HG02588 (cell line): ENCODE measurements around the gene RBM38.
"Not testable (repeated sequence)": the region's sequence is repeated elsewhere in the genome, so short reads cannot be mapped to it uniquely, and the experiment has no call there.

ENCODE experiments used
- ATAC-seq: cut with Tn5 transposase; IDR thresholded peaks from one replicate; pipeline ENCODE4 v1.9.1; 2021; ENCODE audit warnings: mild to moderate bottlenecking, moderate library complexity; ENCODE audit not compliant: unreplicated experiment

Gene RBM38

GRCh38 chr20:57390604-57391438, at the start of gene RBM38:
Gene RBM38, plus strand, starts transcription at chr20:57391396. Its CDS starts 186 bp downstream, at chr20:57391582.
- ATAC-seq = peak; percentile 57

GRCh38 chr20:57341663-57342062, 49.5 kb upstream of the RBM38 start:
- no peak for ATAC-seq

GRCh38 chr20:57342829-57343228, 48.4 kb upstream of the RBM38 start:
- no peak for ATAC-seq

- no peak for ATAC-seq
These were observed 44.7 kb upstream of the RBM38 start for GRCh38 chr20:57346477-57346876.

- no peak for ATAC-seq
These were observed 43.8 kb upstream of the RBM38 start for GRCh38 chr20:57347393-57347792.

- not testable (repeated sequence) for ATAC-seq
These were observed 42.8 kb upstream of the RBM38 start for GRCh38 chr20:57348200-57348921.

GRCh38 chr20:57348922-57349574, 42.1 kb upstream of the RBM38 start:
- not testable (repeated sequence) for ATAC-seq

- ATAC-seq = no peak
These were observed 41.0 kb upstream of the RBM38 start for GRCh38 chr20:57350081-57350710.

- not testable (repeated sequence) for ATAC-seq
These were observed 40.5 kb upstream of the RBM38 start for GRCh38 chr20:57350726-57351041.

- peak; percentile 85 for ATAC-seq
These were observed 40.0 kb upstream of the RBM38 start, which contains the start of gene RAE1 for GRCh38 chr20:57351042-57351783. Gene RAE1, plus strand, starts transcription at chr20:57351255. Its CDS starts 2,784 bp downstream, at chr20:57354039.

GRCh38 chr20:57352305-57352704, 38.9 kb upstream of the RBM38 start:
- ATAC-seq = no peak

- ATAC-seq = no peak
These were observed 37.8 kb upstream of the RBM38 start for GRCh38 chr20:57353351-57353750.

- no peak for ATAC-seq
These were observed 29.7 kb upstream of the RBM38 start for GRCh38 chr20:57361517-57361916.

GRCh38 chr20:57364451-57364850, 26.7 kb upstream of the RBM38 start:
- ATAC-seq = no peak

- ATAC-seq = no peak
These were observed 21.6 kb upstream of the RBM38 start for GRCh38 chr20:57369596-57369995.

- no peak for ATAC-seq
These were observed 20.9 kb upstream of the RBM38 start for GRCh38 chr20:57370316-57370715.

GRCh38 chr20:57371363-57371762, 19.8 kb upstream of the RBM38 start:
- ATAC-seq = no peak

- ATAC-seq = no peak
These were observed 19.0 kb upstream of the RBM38 start for GRCh38 chr20:57372157-57372556.

GRCh38 chr20:57372581-57373350, 18.4 kb upstream of the RBM38 start:
- ATAC-seq = no peak
